ENCODE measurements around the gene PDGFRA.
"Not testable (repeated sequence)": the region's sequence is repeated elsewhere in the genome, so short reads cannot be mapped to it uniquely, and the experiment has no call there.

Gene PDGFRA

DNA sequence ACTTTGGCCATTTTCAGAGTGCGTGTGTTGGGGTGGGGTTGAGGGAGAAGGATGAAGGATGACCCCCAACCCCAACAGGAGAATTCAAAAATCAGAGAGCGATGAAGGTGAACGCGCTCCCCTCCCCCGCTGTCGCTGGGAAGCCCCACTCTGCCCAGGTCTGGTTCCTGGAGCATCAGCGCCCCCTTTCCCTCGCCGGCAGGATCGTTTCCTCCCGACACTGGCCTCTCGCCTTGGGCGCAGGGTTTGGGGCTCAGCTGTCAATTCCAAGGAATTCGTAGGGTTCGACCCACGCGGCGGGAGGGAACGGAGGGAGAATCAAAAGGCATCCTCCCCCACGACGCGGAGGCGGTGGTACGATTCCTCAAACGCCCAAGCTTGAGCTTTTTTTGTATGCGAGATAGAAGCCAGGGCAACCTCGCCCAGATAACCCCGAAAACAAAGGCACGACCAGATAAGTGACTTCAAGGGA lies 1.0 kb upstream of the PDGFRA start:
- peak; percentile 28 for DNase-seq

DNA sequence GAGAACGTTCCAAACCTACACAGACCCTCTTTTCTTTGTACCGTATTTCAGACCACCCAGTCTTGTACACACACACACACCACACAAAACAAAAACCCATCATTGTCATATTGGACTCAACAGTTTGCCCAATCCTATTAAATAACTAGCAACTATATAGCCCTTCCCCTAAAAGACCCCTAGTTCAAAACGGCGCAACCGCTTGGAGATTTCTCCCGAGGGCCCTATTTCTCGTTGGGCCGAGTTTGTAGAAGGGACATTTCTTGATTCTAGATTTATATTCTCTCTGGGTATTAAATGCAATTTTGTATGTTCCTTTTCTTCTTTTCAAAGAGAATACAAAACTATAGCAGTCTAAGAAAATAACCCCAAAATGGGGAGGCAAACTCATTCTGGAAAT lies 547 bp upstream of the PDGFRA start:
- no peak for DNase-seq

DNA sequence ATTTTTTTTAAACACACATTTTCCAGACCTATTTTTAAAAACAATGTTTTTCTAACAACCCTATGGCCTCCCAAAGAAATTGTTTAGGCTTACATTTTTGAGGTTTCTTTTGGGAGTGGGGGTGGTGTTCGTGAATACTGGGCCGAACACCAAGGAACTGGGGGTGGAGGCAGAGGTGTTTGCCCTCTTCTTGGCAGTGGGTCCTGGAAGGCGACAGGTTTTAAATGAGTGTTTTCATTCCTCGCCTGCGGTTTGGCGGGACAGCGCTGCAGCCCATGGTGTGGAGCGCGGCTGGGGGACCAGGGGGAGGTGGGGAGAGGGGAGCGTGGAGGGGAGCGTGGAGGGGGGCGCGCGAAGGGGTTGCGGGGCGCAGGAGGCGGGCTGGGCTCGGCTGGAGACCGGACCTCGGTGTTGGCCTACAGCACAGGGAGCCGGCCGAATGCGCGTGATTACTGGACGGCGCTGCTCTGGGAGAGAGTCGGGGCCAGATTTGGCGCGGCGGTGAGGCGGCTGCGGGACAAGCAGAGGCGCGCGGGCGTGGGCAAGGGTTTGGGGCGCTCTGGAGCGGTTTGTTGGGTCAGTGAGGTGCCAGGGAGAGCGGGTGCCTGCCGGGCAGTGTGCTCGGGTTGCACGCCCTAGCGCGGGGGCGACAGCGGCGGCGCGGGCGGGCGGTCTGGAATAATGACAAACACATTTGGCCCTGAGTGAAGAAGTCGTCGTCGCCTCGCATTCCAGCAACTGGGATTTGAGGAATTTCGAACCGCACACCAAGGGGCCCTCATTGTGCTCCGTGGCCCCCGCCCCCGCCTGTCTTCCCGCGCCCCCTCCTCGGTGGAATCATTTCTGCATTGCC lies 764 bp downstream of the PDGFRA start:
- DNase-seq, result no peak

DNA sequence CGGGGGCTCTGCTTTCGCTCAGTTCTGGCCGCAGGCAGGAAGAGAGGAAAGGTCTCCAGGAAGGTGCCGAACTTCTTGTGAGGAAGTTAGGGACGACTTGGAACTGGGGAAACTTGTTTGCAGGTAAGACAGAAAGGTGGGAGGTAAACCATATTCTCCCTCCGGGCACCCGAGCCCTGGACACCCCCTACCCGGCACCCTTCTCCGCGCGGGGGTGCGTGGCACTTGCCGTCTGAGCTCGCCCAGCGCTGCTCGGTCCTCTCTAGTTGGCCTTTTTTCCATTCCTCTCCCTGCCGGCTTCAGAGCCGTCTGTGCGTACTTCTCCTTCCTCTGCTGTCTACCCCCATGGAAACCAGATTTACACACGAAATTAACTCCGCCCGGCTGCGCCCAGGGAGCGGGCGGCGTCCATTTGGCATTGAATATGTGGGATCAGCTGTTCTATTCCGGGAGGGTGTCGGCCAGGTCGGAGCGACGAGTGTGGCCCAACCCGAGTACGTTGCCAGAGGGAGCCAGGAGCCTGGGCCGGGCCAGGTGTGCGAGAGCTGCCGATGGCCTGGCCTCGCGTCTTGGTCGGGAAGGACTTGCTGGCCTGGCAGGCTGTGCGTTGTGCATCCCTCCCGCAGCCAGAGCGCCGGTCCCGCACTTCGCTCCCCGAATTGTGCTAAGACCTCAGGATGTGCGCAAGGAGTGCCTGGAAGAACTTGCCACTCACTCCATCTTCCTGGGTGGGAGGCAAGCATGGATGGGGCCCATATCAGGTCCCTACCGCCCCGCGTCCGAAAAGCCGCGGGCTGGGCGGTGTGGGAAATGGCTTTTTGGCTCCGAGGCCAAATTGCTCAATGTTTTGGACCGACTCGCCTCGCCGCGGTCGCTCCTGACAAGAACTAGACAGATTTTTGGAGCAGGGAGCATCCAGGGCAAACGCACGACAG lies 1.7 kb downstream of the PDGFRA start:
- no peak for DNase-seq

DNA sequence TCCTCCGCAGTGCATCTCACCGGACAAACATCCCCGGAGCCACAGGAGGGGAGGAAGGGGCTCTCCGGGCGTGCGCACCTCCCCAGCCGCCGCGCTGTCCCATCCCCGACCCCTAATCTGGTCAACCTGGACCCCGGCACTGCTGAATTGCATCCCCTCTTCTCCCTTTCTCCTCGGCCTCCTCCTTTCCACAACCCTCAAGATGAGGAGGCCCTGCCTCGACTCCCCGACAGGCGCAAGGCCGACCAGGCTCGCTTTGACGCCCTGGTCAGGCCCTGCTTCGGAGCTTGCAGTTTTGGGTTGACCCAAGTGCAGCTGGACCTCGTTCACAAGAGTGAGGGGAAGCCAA lies 2.3 kb downstream of the PDGFRA start:
- DNase-seq, result no peak

DNA sequence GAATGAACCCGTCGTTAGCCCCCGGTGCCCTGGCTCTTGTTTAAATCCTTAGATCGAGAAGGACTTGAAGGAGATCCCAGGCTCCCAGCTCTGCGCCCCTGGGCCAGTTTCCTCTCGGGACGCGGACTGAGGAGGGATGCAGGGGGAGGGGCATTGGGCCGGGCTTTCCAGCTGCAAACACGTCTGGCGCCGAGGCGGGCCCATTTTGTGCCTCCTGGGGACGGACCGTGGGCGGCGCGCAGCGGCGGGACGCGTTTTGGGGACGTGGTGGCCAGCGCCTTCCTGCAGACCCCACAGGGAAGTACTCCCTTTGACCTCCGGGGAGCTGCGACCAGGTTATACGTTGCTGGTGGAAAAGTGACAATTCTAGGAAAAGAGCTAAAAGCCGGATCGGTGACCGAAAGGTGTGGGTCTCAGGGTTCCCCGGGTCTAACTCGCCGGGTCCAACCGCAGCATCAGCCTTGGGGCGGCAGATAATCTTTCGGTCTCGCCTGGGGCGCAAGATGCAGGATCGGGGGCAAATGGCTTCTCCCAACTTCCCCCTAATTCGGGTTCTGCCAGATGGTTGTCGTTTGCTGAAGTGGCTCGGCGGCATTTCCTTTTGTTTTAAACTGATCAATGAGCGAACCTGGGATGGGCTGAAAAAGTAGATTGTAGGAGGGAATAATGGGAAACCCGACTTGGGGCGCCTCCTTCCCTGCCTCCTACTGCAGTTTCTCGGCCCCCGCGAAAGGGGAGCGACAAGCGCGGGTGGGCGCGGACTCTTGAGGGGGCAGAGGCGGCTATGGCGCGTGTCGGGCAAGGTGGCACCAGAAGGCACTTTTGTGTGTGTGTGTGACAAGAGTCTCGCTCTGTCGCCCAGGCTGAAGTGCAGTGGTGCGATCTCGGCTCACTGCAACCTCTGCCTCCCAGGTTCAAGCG lies 2.9 kb downstream of the PDGFRA start:
- no peak for DNase-seq

DNA sequence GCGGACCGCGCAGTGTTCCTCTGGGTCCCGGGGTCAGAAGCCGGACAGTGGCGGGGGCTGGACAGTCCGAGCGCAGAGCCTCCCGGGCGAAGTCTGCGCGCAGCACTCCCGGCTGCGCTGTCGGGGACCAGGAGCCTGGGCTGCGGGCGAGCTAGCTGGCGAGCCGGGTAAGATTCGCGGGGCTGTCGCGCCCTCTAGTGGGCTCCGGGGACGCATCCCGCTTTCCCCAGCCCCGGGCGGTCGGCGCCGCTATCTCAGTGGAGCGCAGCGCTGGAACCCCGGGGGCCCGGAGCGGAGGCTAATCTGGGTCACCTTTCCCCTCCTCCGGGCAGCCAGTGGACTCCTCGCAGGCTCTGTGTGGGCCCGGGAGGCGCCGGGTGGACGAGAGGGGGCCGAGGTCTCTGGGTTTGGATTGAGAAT lies 4.2 kb downstream of the PDGFRA start:
- peak; percentile 76 for DNase-seq

DNA sequence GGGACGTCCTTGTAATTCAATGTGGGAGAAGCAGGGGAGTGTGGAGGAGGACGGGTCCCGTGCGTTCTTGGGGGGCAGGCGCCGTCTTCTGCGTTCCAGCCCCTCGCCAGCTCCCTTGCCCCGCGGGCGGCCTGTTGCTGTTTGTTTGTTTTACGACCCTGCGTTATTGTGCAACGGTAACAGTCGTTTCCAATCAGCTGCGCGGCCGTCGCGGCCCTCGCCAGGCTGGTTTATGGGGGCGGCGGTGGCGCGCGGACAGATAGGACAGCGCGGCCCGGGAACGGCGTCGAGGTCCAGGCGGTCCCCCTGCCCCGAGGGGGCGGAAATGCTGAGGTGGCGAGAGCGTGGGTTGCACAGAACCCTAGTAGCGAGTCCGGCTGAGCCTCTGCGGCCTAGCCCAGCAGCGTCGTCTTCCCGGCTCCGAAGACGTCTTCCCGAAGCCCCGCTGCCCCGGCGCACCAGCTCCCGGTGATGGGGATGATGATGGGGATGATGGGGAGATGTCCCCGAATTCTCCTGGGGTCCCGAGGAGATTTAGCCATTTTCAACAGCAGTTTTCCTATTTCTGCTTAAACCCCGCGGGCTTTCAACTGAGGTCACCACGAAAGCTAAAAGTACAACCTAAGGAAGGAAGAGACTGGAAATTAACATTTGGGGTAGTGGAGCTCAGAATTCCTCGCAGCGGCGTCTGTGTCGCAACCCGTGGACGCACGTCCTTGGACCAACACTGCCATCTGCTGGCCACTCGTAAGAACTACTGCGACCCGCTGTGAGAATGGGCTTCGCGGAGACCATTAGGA lies 4.8 kb downstream of the PDGFRA start:
- DNase-seq, result peak; percentile 76

DNA sequence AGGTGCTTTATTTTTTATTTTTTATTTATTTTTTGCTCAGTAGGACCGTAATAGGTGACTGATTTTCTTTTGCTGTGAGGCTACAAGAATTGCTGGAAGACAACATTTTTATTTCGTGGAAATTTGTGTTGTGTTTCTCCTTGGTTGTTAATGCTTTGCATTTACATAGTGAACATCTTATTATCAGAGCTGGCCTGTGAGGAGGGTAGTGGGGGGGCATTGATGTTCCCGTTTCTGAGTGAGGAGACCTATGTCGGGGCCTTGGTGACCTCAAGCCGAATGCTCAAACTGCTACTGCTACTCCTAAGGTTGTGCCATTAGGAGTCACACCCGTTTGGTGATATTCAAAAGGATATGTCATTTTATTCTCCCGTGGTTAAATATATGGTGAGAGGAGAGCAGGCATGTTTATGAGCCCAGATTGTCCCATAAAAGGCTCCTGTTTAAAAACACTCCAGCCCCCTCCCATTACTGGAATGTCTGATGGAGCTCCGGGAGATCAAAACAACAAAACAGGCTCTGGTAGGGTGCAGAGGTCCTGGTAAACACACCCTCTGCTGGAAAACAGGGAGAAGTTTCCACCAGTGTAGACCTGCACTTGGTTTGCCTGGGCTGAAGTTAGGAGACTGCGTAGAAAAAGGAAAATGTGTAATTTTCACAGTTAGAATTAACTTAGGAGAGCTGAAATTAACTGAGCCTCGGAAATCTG lies 5.6 kb downstream of the PDGFRA start:
- no peak for DNase-seq

DNA sequence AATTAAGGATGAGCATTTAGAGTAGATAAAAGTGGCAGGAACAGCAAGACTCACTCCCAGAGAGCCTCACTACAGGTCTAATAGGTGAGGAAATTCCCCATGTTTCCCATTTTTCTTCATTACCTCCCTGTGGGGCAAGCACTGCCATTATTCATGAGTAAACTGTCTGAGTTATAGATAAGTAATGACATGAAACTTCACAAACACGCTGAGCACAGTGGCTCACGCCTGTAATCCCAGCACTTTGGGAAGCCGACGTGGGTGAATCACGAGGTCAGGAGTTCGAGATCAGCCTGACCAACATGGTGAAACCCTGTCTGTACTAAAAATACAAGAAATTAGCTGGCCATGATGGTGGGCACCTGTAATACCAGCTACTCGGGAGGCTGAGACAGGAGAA lies 7.2 kb downstream of the PDGFRA start:
- not testable (repeated sequence) for DNase-seq

DNA sequence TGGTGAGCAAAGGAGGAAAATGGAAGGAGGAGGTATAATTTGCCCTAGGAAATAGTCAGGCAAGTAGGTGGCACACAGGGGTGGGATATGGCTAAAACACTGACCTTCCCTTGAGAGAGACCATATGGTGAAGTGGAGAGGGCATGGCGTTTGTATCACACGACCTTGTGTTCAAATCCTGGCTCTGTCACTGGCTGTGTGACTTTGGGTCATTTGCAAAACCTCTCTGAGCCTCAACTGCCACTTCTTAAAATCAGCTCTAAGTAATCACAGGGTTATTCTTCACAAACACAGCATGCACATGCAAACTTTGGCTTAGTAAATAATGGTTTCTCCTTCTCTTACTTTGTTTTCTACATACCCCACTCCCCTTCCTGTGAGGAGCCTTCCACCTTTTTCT lies 8.7 kb downstream of the PDGFRA start:
- no peak for DNase-seq

DNA sequence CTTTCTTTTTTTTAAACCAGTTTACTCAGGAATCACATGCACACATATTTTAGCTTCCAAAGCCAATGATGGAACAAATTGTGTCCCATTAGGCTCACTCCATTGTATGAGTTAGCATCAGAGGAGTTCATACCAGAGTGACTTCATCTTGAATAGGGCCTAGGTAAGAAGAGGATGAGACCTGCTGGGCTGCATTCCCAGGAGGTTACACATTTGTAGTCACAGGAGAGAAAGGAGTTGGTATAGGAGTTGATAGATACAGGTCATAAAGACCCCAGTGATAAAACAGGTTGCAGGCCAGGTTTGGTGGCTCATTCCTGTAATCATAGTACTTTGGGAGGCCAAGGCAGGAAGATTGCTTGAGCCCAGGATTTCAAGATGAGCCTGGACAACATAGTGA lies 9.3 kb downstream of the PDGFRA start:
- no peak for DNase-seq

DNA sequence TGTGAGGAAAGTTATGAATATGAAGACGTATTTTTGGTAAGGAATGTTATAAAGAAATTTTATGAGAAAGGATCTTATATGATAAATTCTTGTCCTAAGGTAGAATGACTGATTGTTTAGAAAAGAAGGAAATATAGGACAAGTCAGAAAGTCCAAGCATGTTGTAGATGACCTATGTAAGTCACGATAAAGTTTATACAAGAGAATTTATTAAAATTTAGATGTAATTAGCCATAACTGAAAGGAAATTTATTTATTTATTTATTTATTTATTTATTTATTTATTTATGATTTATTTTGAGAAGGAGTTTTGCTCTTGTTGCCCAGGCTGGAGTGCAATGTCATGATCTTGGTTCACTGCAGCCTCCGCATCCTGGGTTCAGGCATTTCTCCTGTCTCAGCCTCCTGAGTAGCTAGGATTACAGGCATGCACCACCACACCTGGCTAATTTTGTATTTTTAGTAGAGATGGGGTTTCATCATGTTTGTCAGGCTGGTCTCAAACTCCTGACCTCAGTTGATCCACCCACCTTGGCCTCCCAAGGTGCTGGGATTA lies 12.3 kb downstream of the PDGFRA start:
- not testable (repeated sequence) for DNase-seq

DNA sequence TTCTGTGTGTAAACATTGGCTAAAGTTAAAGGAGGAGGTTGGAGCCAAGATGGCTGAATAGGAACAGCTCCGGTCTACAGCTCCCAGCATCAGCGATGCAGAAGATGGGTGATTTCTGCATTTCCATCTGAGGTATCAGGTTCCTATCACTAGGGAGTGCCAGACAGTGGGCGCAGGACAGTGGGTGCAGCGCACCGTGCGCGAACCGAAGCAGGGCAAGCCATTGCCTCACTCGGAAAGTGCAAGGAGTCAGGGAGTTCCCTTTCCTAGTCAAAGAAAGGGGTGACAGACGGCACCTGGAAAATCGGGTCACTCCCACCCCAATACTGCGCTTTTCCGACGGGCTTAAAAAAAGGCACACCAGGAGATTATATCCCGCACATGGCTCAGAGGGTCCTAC lies 14.4 kb downstream of the PDGFRA start:
- DNase-seq, result not testable (repeated sequence)

DNA sequence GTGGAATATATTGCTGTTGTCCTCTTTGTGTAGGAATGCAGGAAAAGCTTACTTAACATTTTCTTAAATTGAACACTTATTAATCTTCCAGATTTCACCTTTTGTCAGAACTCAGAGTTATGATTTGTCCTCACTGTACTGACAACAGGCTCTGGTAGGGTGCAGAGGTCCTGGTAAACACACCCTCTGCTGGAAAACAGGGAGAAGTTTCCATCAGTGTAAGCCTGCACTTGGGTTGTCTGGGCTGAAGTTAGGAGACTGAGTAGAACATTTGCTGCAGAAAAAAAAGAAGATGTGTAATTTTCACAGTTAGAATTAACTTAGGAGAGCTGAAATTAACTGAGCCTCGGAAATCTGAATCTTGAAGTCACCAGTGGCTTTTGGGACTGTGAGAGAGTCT lies 23.2 kb downstream of the PDGFRA start:
- DNase-seq, result not testable (repeated sequence)

DNA sequence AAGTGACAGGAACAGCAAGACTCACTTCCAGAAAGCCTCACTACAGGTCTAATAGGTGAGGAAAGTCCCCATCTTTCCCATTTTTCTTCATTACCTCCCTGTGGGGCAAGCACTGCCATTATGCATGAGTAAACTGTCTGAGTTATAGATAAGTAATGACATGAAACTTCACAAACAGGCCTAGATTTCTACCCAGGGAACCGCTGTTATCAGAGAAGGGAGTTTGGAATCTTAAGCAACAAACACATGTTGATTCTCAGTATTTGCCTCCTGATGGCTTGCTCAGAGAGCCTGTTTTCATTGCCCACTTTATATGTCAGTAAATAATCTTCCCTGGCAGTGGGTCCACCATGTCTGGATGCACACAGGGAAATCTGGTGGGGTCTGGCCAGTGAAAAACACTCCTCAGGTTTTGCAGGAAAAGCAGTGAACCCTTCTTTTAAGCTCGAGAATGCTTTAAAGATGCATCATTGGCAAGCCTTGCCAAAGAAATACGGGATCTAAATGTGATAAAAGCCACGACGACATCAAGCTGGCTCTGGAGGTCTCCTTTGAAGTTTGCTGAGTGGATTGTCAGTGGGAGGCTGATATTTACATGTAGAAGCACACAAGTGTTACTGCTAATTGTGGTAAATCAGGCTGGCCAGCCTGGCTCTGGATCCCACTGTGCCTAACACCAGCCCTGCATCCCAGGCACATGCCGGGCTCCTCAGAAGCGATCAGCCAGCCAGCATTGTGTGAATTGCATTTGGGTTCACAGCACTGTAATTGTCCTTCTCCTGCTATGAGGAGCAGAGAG lies 25.2 kb downstream of the PDGFRA start:
- no peak for DNase-seq

DNA sequence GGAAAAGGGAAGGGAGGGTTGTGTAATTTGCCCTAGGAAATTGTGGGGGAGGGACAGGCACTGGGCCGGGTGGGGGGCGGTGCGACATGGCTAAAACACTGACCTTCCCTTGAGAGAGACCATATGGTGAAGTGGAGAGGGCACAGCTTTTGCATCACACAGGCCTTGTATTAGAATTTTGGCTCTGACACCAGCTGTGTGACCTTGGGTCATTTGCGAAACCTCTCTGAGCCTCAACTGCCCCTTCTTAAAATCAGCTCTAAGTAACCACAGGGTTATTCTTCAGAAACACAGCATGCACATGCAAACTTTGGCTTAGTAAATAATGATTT lies 25.8 kb downstream of the PDGFRA start:
- DNase-seq, result no peak

DNA sequence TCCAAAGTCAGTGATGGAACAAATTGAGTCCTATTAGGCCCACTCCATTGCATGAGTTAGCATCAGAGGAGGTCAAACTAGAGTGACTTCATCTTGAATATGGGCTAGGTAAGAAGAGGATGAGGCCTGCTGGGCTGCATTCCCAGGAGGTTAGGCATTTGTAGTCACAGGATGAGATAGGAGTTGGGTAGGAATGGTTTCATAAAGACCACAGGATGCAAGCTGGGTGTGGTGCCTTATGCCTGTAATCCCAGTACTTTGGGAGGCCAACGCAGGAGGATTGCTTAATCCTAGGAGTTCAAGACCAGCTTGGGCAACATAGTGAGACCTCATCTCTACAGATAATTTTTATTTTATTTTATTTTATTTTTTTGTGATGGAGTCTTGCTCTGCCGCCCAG lies 26.8 kb downstream of the PDGFRA start:
- no peak for DNase-seq

DNA sequence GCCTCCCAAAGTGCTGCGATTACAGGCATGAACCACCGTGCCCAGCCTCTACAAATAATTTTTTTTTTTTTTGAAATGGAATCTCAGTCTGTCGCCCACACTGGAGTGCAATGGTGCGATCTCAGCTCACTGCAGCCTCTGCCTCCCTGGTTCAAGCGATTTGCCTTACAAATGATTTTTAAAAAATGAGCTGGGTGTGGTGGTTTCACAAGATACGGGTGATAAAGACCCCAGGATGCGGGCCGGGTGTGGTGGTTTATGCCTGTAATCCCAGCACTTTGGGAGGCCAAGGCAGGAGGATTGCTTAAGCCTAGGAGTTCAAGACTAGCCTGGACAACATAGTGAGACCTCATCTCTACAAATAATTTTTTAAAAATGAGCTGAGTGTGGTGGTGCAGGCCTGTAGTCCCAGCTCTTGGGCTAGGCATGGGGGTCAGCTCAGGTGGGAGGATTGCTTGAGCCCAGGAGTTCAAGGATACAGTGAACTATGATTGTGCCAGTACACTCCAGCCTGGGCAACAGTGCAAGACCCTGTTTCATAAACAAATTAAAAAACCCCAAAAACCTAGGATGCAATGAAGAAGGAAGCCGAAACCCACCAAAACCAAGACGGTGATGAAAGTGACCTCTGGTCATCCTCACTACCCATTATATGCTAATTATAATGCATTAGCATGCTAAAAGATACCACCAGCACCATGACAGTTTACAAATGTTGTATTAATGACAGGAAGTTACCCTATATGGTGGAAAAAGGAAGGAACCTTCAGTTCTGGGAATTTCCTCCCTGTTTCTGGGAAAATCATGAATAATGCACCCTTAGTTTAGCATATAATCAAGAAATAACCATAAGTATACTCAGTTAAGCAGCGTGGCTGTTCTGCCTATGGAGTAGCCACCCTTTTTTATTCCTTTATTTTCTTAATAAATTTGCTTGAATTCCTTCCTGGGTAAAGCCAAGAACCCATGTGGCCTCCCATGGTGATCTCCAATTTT lies 27.7 kb downstream of the PDGFRA start:
- DNase-seq, result no peak
